ENCODE results near the gene RBBP4.
"Not testable (repeated sequence)": the region's sequence is repeated elsewhere in the genome, so short reads cannot be mapped to it uniquely, and the experiment has no call there.

The RBBP4 gene

GRCh38 chr1:32650752-32651460, at the start of gene RBBP4:
RBBP4 (plus strand) TSS chr1:32651208; CDS start chr1:32651307, 99 bp downstream.
- DNase-seq = peak; percentile 92 to 95

DNA sequence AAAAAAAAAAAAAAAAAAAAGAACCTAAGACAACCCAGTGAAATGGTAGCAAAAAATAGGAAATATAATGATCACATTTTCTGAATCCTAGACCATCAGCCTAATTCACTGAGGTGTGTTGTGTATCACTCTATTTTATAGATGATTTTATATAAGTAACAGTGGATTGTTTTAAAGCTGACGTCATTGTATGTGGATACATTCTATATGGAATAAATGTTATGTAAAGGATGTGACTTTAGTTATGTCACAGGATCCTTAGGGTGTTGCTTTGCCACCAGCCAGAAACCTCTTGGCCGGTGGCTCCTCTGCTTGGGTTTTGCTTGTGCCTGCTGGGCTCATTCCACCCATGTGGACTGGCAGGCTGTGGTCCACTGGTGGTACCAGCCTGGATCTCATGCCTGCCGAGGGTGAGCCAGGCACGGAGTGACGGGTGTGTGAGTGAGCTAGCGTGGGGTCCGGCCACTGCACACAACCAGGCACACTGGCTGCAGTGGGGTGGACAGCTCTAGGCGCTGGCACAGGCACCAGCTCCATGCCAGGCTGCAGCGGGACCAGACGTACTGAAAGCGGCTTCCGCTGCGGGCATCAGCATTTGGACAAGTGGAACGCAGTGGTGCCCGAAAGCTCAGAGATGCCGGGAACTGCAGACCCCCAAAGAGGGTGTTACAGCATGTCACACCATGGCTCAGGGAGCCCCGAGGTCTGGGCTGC, 45.1 kb upstream of the RBBP4 start:
- DNase-seq = no peak

DNA sequence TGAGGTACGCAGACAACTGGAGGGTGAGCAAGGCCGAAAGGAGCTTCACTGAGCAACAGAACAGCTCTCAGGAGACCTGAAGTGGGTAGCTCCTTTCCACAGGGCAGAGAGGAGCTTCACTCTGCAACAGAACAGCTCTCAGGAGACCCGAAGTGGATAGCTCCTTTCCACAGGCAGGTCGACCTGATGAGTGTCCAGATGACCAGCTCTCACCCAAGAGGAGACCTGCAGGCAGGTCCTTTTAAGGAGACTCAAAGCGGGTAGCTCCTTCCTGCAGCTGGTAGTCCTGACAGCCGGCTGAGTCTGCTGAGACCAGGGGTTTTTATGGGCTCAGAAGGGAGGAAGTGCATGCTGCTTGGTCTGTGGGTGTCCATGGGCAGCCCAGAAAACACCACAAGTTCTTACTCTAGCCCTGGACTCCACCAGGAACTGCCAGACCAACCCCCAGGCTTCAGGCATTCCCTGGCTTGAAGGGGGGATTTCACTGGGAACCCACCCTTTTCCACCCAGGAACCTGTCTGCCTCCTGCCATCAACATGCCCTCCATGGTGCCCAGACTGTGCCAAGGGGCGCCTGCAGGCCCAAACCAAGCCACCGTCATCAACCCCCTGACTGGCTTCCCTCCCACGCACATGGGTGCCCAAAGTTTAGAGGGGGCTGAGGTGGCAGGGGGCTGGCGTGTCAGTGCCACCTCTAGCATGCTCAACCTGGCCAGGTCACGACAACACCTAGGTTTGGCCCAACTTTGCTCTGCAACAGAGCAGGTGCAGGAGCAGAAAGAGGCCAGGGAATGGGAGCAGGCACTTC, 44.2 kb upstream of the RBBP4 start:
- no peak for DNase-seq

GRCh38 chr1:32609180-32609579, 41.8 kb upstream of the RBBP4 start:
- no peak for DNase-seq

DNA sequence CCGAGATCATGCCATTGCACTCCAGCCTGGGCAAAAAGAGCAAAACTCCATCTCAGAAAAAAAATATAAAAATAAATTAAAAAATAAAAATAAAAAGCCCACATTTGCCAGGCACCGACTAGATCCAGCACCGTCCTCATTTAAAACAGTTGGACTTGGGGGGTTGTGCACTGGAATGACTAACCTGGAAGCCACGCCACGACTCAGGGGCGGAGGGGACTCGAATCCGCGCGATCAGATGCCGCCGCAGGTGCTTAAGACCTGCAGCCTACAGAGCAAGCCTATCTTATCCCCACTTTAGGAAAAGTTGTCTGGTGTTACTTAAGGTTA, 39.2 kb upstream of the RBBP4 start:
- DNase-seq = no peak

GRCh38 chr1:32612189-32612881, 38.7 kb upstream of the RBBP4 start:
- DNase-seq = peak; percentile 17 to 68

GRCh38 chr1:32613472-32613871, 37.5 kb upstream of the RBBP4 start:
- DNase-seq = no peak

GRCh38 chr1:32618673-32619221, 32.3 kb upstream of the RBBP4 start:
- no peak for DNase-seq

DNA sequence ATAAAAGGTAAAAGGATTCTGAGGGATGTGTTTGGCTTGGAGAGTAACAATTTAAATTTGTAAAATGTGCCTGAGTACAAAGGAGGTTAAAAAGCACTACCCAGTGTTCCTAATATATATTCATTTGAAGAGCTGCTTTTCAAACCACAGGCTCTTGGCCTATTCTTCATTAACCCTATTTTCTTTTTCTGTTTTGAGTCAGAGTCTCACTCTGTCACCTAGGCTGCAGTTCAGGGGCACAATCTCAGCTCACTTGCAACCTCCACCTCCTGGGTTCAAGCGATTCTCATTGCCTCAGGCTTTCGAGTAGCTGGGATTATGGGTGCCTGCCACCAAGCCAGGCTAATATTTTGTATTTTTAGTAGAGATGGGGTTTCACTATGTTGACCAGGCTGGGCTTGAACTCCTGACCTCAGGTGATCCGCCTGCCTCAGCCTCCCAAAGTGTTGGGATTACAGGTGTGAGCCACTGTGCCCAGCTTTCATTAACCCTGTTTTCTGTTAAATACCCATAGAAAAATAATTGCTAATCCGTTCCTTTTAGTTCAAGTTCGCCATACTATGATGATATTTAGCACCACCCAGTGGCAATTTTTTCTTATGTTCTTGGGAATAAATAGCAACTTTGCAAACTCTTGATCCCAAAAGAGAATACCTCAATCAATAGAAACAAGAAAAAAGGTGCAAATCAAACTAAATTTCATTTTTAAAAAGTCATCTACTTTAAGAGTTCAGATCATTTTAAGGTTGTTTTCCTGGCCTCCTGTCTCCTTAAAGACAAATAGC, 31.1 kb upstream of the RBBP4 start:
- DNase-seq = no peak

- DNase-seq = no peak
These were observed 28.8 kb upstream of the RBBP4 start for GRCh38 chr1:32622205-32622604.

DNA sequence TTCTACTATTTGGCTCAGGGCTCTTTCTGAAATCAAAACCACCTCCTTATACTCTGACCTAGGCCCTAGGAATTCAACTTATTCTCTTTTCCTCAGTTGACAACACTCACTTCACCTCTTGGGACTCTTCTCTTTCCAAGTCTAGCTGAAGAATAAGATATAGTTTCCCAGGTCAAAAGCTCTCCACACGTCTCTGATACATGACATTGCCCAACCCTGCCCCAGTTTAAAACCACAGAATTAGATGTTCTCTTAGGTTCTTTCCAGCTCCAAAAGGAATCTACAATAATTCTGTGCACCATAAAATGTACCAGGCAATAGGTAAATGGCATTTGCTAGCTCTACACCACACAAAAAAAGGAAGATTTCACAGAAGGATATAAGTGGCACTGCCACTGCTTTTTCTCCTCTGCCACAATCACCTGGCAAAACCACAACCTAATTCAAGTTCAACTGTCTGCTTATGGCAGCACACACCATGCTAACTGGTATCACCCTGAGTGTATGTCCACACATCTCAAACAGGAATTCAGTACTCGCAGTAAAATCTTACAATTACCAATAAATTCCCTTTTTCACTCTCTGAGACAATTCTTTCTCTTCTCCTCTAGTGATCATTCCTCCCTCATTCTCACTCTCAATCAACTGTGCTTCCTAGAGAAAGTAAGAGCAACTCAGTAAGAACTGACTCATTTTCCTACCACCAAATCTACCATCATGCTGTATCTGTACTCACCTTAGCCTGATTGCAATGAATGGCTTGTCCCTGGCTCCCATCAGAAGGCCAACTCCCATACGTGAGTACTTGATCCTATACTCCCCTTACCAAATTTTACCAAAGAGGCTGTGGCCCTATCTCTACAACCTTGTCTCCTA, 28.0 kb upstream of the RBBP4 start:
- DNase-seq = no peak

- DNase-seq = no peak
These were observed 27.2 kb upstream of the RBBP4 start for GRCh38 chr1:32623775-32624174.

DNA sequence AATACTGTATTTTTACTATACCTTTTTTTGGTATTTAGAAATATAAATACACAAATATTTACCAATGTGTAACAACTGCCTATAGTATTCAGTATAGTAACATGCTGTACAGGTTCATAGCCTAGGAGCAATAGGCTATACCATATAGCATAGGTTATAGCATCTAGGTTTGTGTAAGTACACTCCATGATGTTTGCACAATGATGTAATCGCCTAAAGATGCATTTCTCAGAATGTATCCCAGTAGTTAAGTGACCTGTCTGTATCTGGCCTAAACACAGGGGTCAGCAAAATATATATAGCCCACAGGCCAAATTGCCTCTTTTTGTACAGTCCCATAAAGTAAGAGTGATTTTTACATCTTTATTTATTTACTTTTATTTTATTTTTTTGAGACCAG, 24.8 kb upstream of the RBBP4 start:
- DNase-seq = no peak

GRCh38 chr1:32627596-32628162, 23.3 kb upstream of the RBBP4 start:
- no peak for DNase-seq

- DNase-seq = not testable (repeated sequence)
These were observed 20.8 kb upstream of the RBBP4 start for GRCh38 chr1:32630173-32630572.

- no peak for DNase-seq
These were observed 18.2 kb upstream of the RBBP4 start for GRCh38 chr1:32632829-32633228.

- DNase-seq = no peak
These were observed 15.3 kb upstream of the RBBP4 start for GRCh38 chr1:32635508-32636277.

GRCh38 chr1:32636914-32637645, 13.9 kb upstream of the RBBP4 start:
- DNase-seq = no peak

- DNase-seq = no peak
These were observed 11.4 kb upstream of the RBBP4 start for GRCh38 chr1:32639489-32640075.

Data from NCI-H187 (cell line).